Mesothelial cell of epicardium (in vitro differentiated cells): ENCODE measurements around the gene PAQR3. TPM values are rescaled to one million over a fixed set of nuclear protein-coding genes. Genes with fewer than 3 reads are reported as not detected.

Experiments used
- DNase-seq, 2 experiments: peaks; one replicate each; pipeline ENCODE4 v3.0.0; 2021; ENCODE audit warnings: low spot score in 2 of 2; ENCODE audit not compliant: unreplicated experiment in 2 of 2
- H3K27ac Mint-ChIP-seq: 2 replicates; pipeline ENCODE4 v1.8.0; 2021; ENCODE audit warnings: mixed read lengths
- H3K27me3 Mint-ChIP-seq: 2 replicates; pipeline ENCODE4 v1.8.0; 2021; ENCODE audit warnings: low read depth, mixed read lengths
- H3K36me3 Mint-ChIP-seq: 2 replicates; pipeline ENCODE4 v1.8.0; 2021; ENCODE audit warnings: mixed read lengths
- H3K4me1 Mint-ChIP-seq: 2 replicates; pipeline ENCODE4 v1.8.0; 2021; ENCODE audit warnings: mixed read lengths
- H3K4me3 Mint-ChIP-seq: 2 replicates; pipeline ENCODE4 v1.8.0; 2021; ENCODE audit warnings: mild to moderate bottlenecking, moderate library complexity, mixed read lengths
- H3K9me3 Mint-ChIP-seq: 2 replicates; pipeline ENCODE4 v1.8.0; 2021; ENCODE audit warnings: mixed read lengths
- total RNA-seq: library from RNA; stranded (reverse); gene quantifications from 3 replicates; pipeline ENCODE4 v1.2.1, GENCODE V29; 2021
- TF ChIP-seq, protein P1 (sequence below): fragments of 200-600 bp; sonication (generic); IDR thresholded peaks from one replicate; pipeline ENCODE4 v1.5.0; 2021; ENCODE audit warnings: antibody characterized with exemption; ENCODE audit not compliant: unreplicated experiment

PAQR3 gene, protein sequence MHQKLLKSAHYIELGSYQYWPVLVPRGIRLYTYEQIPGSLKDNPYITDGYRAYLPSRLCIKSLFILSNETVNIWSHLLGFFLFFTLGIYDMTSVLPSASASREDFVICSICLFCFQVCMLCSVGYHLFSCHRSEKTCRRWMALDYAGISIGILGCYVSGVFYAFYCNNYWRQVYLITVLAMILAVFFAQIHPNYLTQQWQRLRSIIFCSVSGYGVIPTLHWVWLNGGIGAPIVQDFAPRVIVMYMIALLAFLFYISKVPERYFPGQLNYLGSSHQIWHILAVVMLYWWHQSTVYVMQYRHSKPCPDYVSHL
- total RNA-seq, result 18.0 to 21.2 TPM (median 19.8 TPM) in 3 replicates

GRCh38 chr4:78938868-78939666 is at the start of gene PAQR3:
Gene PAQR3, minus strand, starts transcription at chr4:78939438. Its CDS starts 214 bp downstream, at chr4:78939224.
- Mint-ChIP-seq H3K36me3 (no peaks in the 10 kb centered on the region), H3K9me3 (no peaks in the 10 kb centered on the region), H3K4me3 (peak within 1 kb of the TSS; percentile 87), H3K27ac (peak within 1 kb of the TSS; percentile 74), H3K27me3 (peaks cover 20% of the 10 kb centered on the region), H3K4me1 (peaks cover 23% of the 10 kb centered on the region)
- DNase-seq, result peak; percentile 73 to 88
- TF ChIP-seq, protein P1, sequence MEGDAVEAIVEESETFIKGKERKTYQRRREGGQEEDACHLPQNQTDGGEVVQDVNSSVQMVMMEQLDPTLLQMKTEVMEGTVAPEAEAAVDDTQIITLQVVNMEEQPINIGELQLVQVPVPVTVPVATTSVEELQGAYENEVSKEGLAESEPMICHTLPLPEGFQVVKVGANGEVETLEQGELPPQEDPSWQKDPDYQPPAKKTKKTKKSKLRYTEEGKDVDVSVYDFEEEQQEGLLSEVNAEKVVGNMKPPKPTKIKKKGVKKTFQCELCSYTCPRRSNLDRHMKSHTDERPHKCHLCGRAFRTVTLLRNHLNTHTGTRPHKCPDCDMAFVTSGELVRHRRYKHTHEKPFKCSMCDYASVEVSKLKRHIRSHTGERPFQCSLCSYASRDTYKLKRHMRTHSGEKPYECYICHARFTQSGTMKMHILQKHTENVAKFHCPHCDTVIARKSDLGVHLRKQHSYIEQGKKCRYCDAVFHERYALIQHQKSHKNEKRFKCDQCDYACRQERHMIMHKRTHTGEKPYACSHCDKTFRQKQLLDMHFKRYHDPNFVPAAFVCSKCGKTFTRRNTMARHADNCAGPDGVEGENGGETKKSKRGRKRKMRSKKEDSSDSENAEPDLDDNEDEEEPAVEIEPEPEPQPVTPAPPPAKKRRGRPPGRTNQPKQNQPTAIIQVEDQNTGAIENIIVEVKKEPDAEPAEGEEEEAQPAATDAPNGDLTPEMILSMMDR, result no peak

- H3K36me3 Mint-ChIP-seq, result no peaks in the 10 kb centered on the region
- no peak overlapping the region for H3K27ac Mint-ChIP-seq
- TF ChIP-seq, protein P1, result no peak
- no peak for DNase-seq
- H3K27me3 Mint-ChIP-seq, result peaks cover 25% of the 10 kb centered on the region
- peaks cover 20% of the 10 kb centered on the region for H3K4me1 Mint-ChIP-seq
- no peaks in the 10 kb centered on the region for H3K9me3 Mint-ChIP-seq
- H3K4me3 Mint-ChIP-seq, result no peak overlapping the region
Observed at GRCh38 chr4:78987683-78988082, 48.4 kb upstream of the PAQR3 start.

- no peak for DNase-seq
- no peak overlapping the region for H3K4me3 Mint-ChIP-seq
- H3K9me3 Mint-ChIP-seq, result peaks cover 9% of the 10 kb centered on the region
- TF ChIP-seq, protein P1, result no peak
- H3K27ac Mint-ChIP-seq, result no peak overlapping the region
- peaks cover 22% of the 10 kb centered on the region for H3K27me3 Mint-ChIP-seq
- H3K4me1 Mint-ChIP-seq, result peaks cover 17% of the 10 kb centered on the region
- no peaks in the 10 kb centered on the region for H3K36me3 Mint-ChIP-seq
Observed at GRCh38 chr4:78984593-78984992, 45.4 kb upstream of the PAQR3 start.

DNA sequence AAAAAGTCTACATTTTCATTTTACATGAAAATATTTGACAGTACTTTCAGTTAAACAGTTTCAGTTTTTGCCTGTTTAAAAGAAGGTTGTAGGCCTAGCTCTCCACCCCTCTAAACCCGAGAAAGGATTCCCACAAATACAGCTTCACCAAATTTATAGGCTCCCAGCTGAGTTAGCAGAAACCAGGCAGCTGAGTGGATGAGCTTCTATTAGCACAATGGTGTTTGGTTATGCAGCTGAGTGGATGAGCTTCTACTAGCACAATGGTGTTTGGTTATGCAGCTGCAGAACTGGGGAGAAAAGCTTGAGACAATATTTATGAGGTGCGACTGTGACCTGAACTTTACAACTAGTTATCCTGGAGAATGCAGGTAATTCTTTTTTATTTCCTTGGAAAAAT is 36.6 kb upstream of the PAQR3 start:
- DNase-seq, result no peak
- Mint-ChIP-seq H3K4me3 (no peak overlapping the region), H3K9me3 (peaks cover 10% of the 10 kb centered on the region), H3K4me1 (peaks cover 9% of the 10 kb centered on the region), H3K27ac (no peak overlapping the region), H3K36me3 (no peaks in the 10 kb centered on the region), H3K27me3 (peaks cover 4% of the 10 kb centered on the region)
- TF ChIP-seq, protein P1, result no peak

- no peaks in the 10 kb centered on the region for H3K27me3 Mint-ChIP-seq
- H3K36me3 Mint-ChIP-seq, result no peaks in the 10 kb centered on the region
- H3K4me3 Mint-ChIP-seq, result no peak overlapping the region
- no peak for DNase-seq
- TF ChIP-seq, protein P1, result no peak
- peaks cover 11% of the 10 kb centered on the region for H3K4me1 Mint-ChIP-seq
- H3K9me3 Mint-ChIP-seq, result peaks cover 4% of the 10 kb centered on the region
- peak overlapping the region; percentile 73 for H3K27ac Mint-ChIP-seq
Observed at GRCh38 chr4:78971776-78972175, 32.5 kb upstream of the PAQR3 start.
